Bronchial epithelial cell (primary cell): ENCODE results near the gene ASPG. TPM values are rescaled to one million over a fixed set of nuclear protein-coding genes. Genes with fewer than 3 reads are reported as not detected.

Experiments
- DNase-seq: peaks from one replicate; pipeline ENCODE4 v3.0.0-alpha.2; 2010; ENCODE audit warnings: low read depth
- FAIRE-seq: peaks from 2 replicates; lab custom pipeline; 2011; peaks lifted over from hg19 to GRCh38; lab: Jason Lieb, UNC
- H3K27me3 ChIP-seq: 2 replicates; pipeline ENCODE4 v1.5.1; 2011; ENCODE audit warnings: low read length; ENCODE audit not compliant: control insufficient read depth, insufficient read depth
- H3K36me3 ChIP-seq: 2 replicates; pipeline ENCODE4 v1.5.1; 2011; ENCODE audit warnings: low read length; ENCODE audit not compliant: control insufficient read depth, insufficient read depth
- H3K4me3 ChIP-seq: 2 replicates; pipeline ENCODE4 v1.5.1; 2011; ENCODE audit warnings: mild to moderate bottlenecking, low read depth, low read length, control low read depth
- CTCF ChIP-seq: IDR thresholded peaks from 2 replicates; pipeline ENCODE4 v1.5.1; 2011; ENCODE audit warnings: mild to moderate bottlenecking, moderate library complexity, low read length, control low read depth, inconsistent platforms; ENCODE audit not compliant: insufficient read depth, severe bottlenecking
- total RNA-seq: library from RNA; depleted of rRNA; stranded (reverse); fragments of >200 nt; gene quantifications from 2 replicates; pipeline ENCODE4 v1.2.1, GENCODE V29; 2014

Gene ASPG
- total RNA-seq, 1 donor from 2014 or later = 0.53 TPM

- FAIRE-seq (no peak), DNase-seq (peak; percentile 46)
- Histone ChIP-seq H3K4me3 (no peak overlapping the region), H3K27me3 (peaks cover 13% of the 10 kb centered on the region), H3K36me3 (no peaks in the 10 kb centered on the region)
- peak; percentile 84 for TF ChIP-seq CTCF
Observed at GRCh38 chr14:104130974-104131651, 45.6 kb downstream of the ASPG start.

- TF ChIP-seq CTCF = no peak
- H3K36me3 ChIP-seq = no peaks in the 10 kb centered on the region
- FAIRE-seq (no peak), DNase-seq (no peak)
- peaks cover 22% of the 10 kb centered on the region for H3K27me3 ChIP-seq
- no peak overlapping the region for H3K4me3 ChIP-seq
Observed at GRCh38 chr14:104131968-104132732, 46.6 kb downstream of the ASPG start.

- Histone ChIP-seq H3K27me3 (peaks cover 28% of the 10 kb centered on the region), H3K36me3 (no peaks in the 10 kb centered on the region), H3K4me3 (no peak overlapping the region)
- TF ChIP-seq CTCF = no peak
- no peak for DNase-seq
- FAIRE-seq = no peak
Observed at GRCh38 chr14:104132981-104133380, 47.5 kb downstream of the ASPG start.

GRCh38 chr14:104133496-104133895, 48.0 kb downstream of the ASPG start:
- FAIRE-seq (no peak), DNase-seq (no peak)
- Histone ChIP-seq H3K36me3 (no peaks in the 10 kb centered on the region), H3K4me3 (no peak overlapping the region), H3K27me3 (peaks cover 29% of the 10 kb centered on the region)
- TF ChIP-seq CTCF = no peak

GRCh38 chr14:104134061-104134965, 48.8 kb downstream of the ASPG start:
- DNase-seq (no peak), FAIRE-seq (no peak)
- peaks cover 31% of the 10 kb centered on the region for H3K27me3 ChIP-seq

More at GRCh38 chr14:104134061-104134965, 48.8 kb downstream of the ASPG start:
- Histone ChIP-seq H3K36me3 (no peaks in the 10 kb centered on the region), H3K4me3 (no peak overlapping the region)
- no peak for TF ChIP-seq CTCF
